ENCODE measurements around the gene TIMD4. TPM values are rescaled to one million over a fixed set of nuclear protein-coding genes. Genes with fewer than 3 reads are reported as not detected.

TIMD4 gene
- polyA plus RNA-seq, 4 donors, result 0.38 to 13.2 (median 0.88) TPM

Other genes starting within 250 kb of the TIMD4 start
- not detected for gene PPP1R2B, start 112.9 kb downstream of the TIMD4 start, polyA plus RNA-seq (ENCODE audit: insufficient read length in 4 of 4)
- 1 to 10 TPM in 3 of 4 donors, under 1 TPM in 1; 0.14 to 3.1 (median 2.2) TPM for gene HAVCR1, start 95.9 kb upstream of the TIMD4 start, polyA plus RNA-seq (ENCODE audit: insufficient read length in 4 of 4)
- gene HAVCR2, start 145.8 kb upstream of the TIMD4 start, polyA plus RNA-seq (ENCODE audit: insufficient read length in 4 of 4), result 10 to 100 TPM in 2 of 4 donors, 1 to 10 TPM in 2; 5.4 to 11.7 (median 8.8) TPM
- gene MED7, start 179.6 kb upstream of the TIMD4 start, polyA plus RNA-seq (ENCODE audit: insufficient read length in 4 of 4), result 10 to 100 TPM; 16.9 to 27.5 (median 21.9) TPM
- not detected for gene GARIN3, start 203.0 kb upstream of the TIMD4 start, polyA plus RNA-seq (ENCODE audit: insufficient read length in 4 of 4)
- under 1 TPM; 0.17 to 0.80 (median 0.42) TPM for gene ITK, start 217.6 kb upstream of the TIMD4 start, polyA plus RNA-seq (ENCODE audit: insufficient read length in 4 of 4)